NCI-H774 (cell line): ENCODE results near the gene PIK3AP1.
"Not testable (repeated sequence)": the region's sequence is repeated elsewhere in the genome, so short reads cannot be mapped to it uniquely, and the experiment has no call there.

ENCODE experiments used
- DNase-seq: peaks from one replicate; lab custom pipeline; 2025; lab: John Stamatoyannopoulos, UW

Gene PIK3AP1

GRCh38 chr10:96721207-96721572 lies 876 bp upstream of the PIK3AP1 start:
- DNase-seq = no peak

GRCh38 chr10:96719850-96720421 lies 378 bp downstream of the PIK3AP1 start:
- no peak for DNase-seq

- no peak for DNase-seq
Measured at GRCh38 chr10:96719200-96719599, 1.1 kb downstream of the PIK3AP1 start.

GRCh38 chr10:96718304-96718990 lies 1.9 kb downstream of the PIK3AP1 start:
- no peak for DNase-seq

- no peak for DNase-seq
Measured at GRCh38 chr10:96716390-96716789, 3.9 kb downstream of the PIK3AP1 start.

- DNase-seq = no peak
Measured at GRCh38 chr10:96714746-96715255, 5.5 kb downstream of the PIK3AP1 start.

- DNase-seq = no peak
Measured at GRCh38 chr10:96714031-96714590, 6.2 kb downstream of the PIK3AP1 start.

GRCh38 chr10:96712662-96713271 lies 7.5 kb downstream of the PIK3AP1 start:
- DNase-seq = no peak

- no peak for DNase-seq
Measured at GRCh38 chr10:96711048-96711728, 9.1 kb downstream of the PIK3AP1 start.

GRCh38 chr10:96709525-96709924 lies 10.8 kb downstream of the PIK3AP1 start:
- DNase-seq = no peak

- DNase-seq = no peak
Measured at GRCh38 chr10:96708996-96709395, 11.3 kb downstream of the PIK3AP1 start.

- no peak for DNase-seq
Measured at GRCh38 chr10:96708456-96708855, 11.9 kb downstream of the PIK3AP1 start.

- no peak for DNase-seq
Measured at GRCh38 chr10:96706331-96706853, 13.9 kb downstream of the PIK3AP1 start.

- no peak for DNase-seq
Measured at GRCh38 chr10:96705134-96705533, 15.2 kb downstream of the PIK3AP1 start.

- DNase-seq = no peak
Measured at GRCh38 chr10:96704563-96704962, 15.8 kb downstream of the PIK3AP1 start.

- no peak for DNase-seq
Measured at GRCh38 chr10:96703358-96703757, 17.0 kb downstream of the PIK3AP1 start.

- no peak for DNase-seq
Measured at GRCh38 chr10:96701265-96701664, 19.0 kb downstream of the PIK3AP1 start.

GRCh38 chr10:96700374-96701099 lies 19.8 kb downstream of the PIK3AP1 start:
- no peak for DNase-seq

- DNase-seq = no peak
Measured at GRCh38 chr10:96699613-96700012, 20.7 kb downstream of the PIK3AP1 start.

- DNase-seq = not testable (repeated sequence)
Measured at GRCh38 chr10:96698305-96698704, 22.0 kb downstream of the PIK3AP1 start.

GRCh38 chr10:96697438-96697837 lies 22.9 kb downstream of the PIK3AP1 start:
- no peak for DNase-seq
